Endothelial cell of umbilical vein (primary cell): Measurements from ENCODE around the gene NPIPB6. TPM values are rescaled to one million over a fixed set of nuclear protein-coding genes. Genes with fewer than 3 reads are reported as not detected.

Experiments used
- BruUV-seq: library from RNA; stranded (reverse); fragments of 400-500 nt; replicated peaks from 2 replicates; lab custom pipeline; 2021; lab: Mats Ljungman, UMichigan
- CTCF ChIA-PET: fragments of 300-600, 350-600 bp; sonication (Branson Sonifier 250); formaldehyde crosslinking; loops from one replicate; lab custom pipeline; 2021; ENCODE audit warnings: antibody characterized with exemption, inconsistent platforms; lab: Charles Lee
- POLR2A ChIA-PET: fragments of 300-600, 350-600 bp; sonication (Branson Sonifier 250); formaldehyde crosslinking; loops from one replicate; lab custom pipeline; 2021; ENCODE audit warnings: antibody characterized with exemption, inconsistent platforms; lab: Charles Lee
- DNase-seq: peaks from one replicate; pipeline ENCODE4 v3.0.0-alpha.2; 2011; ENCODE audit warnings: low read depth, low spot score
- FAIRE-seq: peaks from 2 replicates; lab custom pipeline; 2011; peaks lifted over from hg19 to GRCh38; lab: Jason Lieb, UNC
- H2AFZ ChIP-seq: 2 replicates; pipeline ENCODE4 v1.6.0; 2012; ENCODE audit warnings: low read depth, low read length, control low read depth, inconsistent platforms
- H3K27ac ChIP-seq: 2 replicates; pipeline ENCODE4 v1.5.1; 2011; ENCODE audit warnings: low read depth, mild to moderate bottlenecking, control low read depth, low read length, moderate library complexity; ENCODE audit not compliant: insufficient read depth
- H3K27me3 ChIP-seq, 2 experiments: 2 replicates each; pipeline versions ENCODE4 v1.6.0 to v1.6.1; 2011; ENCODE audit warnings: low read length in 2 of 2, mixed read lengths in 1 of 2; ENCODE audit not compliant: control insufficient read depth in 2 of 2, insufficient read depth in 2 of 2
- H3K36me3 ChIP-seq, 2 experiments: 2 replicates in 1 of 2; 3 replicates in 1 of 2; pipeline ENCODE4 v1.5.1; 2011; ENCODE audit warnings: low read length in 2 of 2, mild to moderate bottlenecking in 1 of 2, moderate library complexity in 1 of 2; ENCODE audit not compliant: control insufficient read depth in 2 of 2, insufficient read depth in 2 of 2; ENCODE audit errors: extremely low read depth in 1 of 2
- H3K4me1 ChIP-seq: 3 replicates; pipeline ENCODE4 v1.5.1; 2011; ENCODE audit warnings: mild to moderate bottlenecking, low read length; ENCODE audit not compliant: control insufficient read depth, insufficient read depth; ENCODE audit errors: extremely low read depth
- H3K4me2 ChIP-seq: 2 replicates; pipeline ENCODE4 v1.6.1; 2011; ENCODE audit warnings: low read length, control low read depth, mixed read lengths; ENCODE audit not compliant: insufficient read depth
- H3K4me3 ChIP-seq, 3 experiments: fragments of 200-600 bp in 1 of 3; sonication (generic), shearing (Covaris generic) in 1 of 3; replicated peaks in 1 of 3; 2 replicates each; pipeline ENCODE4 v1.5.1; 2011 to 2016; ENCODE audit warnings: control low read depth in 3 of 3, low read length in 3 of 3, mild to moderate bottlenecking in 2 of 3, inconsistent platforms in 1 of 3, low read depth in 1 of 3, moderate library complexity in 1 of 3; ENCODE audit not compliant: insufficient read depth in 1 of 3
- H3K79me2 ChIP-seq: 2 replicates; pipeline ENCODE4 v1.6.0; 2012; ENCODE audit warnings: low read length, inconsistent platforms; ENCODE audit not compliant: control insufficient read depth, insufficient read depth
- H3K9ac ChIP-seq: replicated peaks from 2 replicates; pipeline ENCODE3; 2011; ENCODE audit warnings: low read length, control low read depth; ENCODE audit not compliant: insufficient read depth; ENCODE audit errors: extremely low read depth
- H3K9me1 ChIP-seq: replicated peaks from 3 replicates; pipeline ENCODE4 v1.6.0; 2011; ENCODE audit warnings: mild to moderate bottlenecking, low read length; ENCODE audit not compliant: control insufficient read depth, insufficient read depth; ENCODE audit errors: extremely low read depth
- H3K9me3 ChIP-seq: replicated peaks from 2 replicates; pipeline ENCODE4 v1.5.1; 2012; ENCODE audit warnings: low read length, inconsistent platforms; ENCODE audit not compliant: control insufficient read depth, insufficient read depth
- H4K20me1 ChIP-seq: replicated peaks from 2 replicates; pipeline ENCODE3; 2011; ENCODE audit warnings: mild to moderate bottlenecking, low read length; ENCODE audit not compliant: control insufficient read depth, insufficient read depth; ENCODE audit errors: extremely low read depth
- EZH2 ChIP-seq: IDR thresholded peaks from 2 replicates; pipeline ENCODE4 v1.6.1; 2012; ENCODE audit warnings: borderline replicate concordance, low read depth, mild to moderate bottlenecking, moderate library complexity, low read length, inconsistent platforms; ENCODE audit not compliant: severe bottlenecking
- FOS ChIP-seq: IDR thresholded peaks from 2 replicates; pipeline ENCODE4 v1.6.1; 2011; ENCODE audit warnings: mild to moderate bottlenecking, low read length, moderate library complexity, borderline replicate concordance; ENCODE audit not compliant: insufficient read depth
- GATA2 ChIP-seq: IDR thresholded peaks from 2 replicates; pipeline ENCODE4 v1.7.0; 2011; ENCODE audit warnings: low read depth, mild to moderate bottlenecking, moderate library complexity, mixed read lengths, low read length; ENCODE audit not compliant: insufficient read length, insufficient read depth
- JUN ChIP-seq: IDR thresholded peaks from 2 replicates; pipeline ENCODE4 v1.6.1; 2011; ENCODE audit warnings: borderline replicate concordance, low read depth; ENCODE audit not compliant: insufficient read length, insufficient read depth
- POLR2A ChIP-seq: IDR thresholded peaks from 2 replicates; pipeline ENCODE4 v1.6.1; 2012; ENCODE audit warnings: low read depth, mild to moderate bottlenecking, control low read depth, low read length
- POLR2AphosphoS5 ChIP-seq: IDR thresholded peaks from 2 replicates; pipeline ENCODE4 v1.6.1; 2012; ENCODE audit warnings: low read depth, mild to moderate bottlenecking, control low read depth, low read length, moderate library complexity; ENCODE audit not compliant: insufficient read depth
- dilution Hi-C: fragments of 300-500 bp; cut with MboI; formaldehyde crosslinking; loops from one replicate; pipeline ENCODE4 v1.15.0; 2019; ENCODE audit warnings: low sequenced_read_pairs; ENCODE audit not compliant: extremely low pct_ligation_motif_present
- intact Hi-C: fragments of 100-400 bp; cut with micrococcal nuclease; formaldehyde crosslinking; loops from one replicate; pipeline ENCODE4 v1.10.0; 2022
- polyA plus RNA-seq, 4 experiments: library from polyadenylated mRNA; depleted of rRNA in 3 of 4; stranded (reverse) in 3 of 4; unstranded in 1 of 4; fragments of >200 nt; gene quantifications; 2 replicates each; pipeline versions ENCODE4 v1.2.1 to v1.2.3, GENCODE V29; 2011 to 2012; ENCODE audit warnings: missing spikeins in 1 of 4
- total RNA-seq: library from RNA; stranded (reverse); gene quantifications from 2 replicates; pipeline ENCODE4 v1.2.3, GENCODE V29; 2021
- TF ChIP-seq, protein P1 (sequence below), 2 donors: IDR thresholded peaks; 1 replicate in 1 of 2; 2 replicates in 1 of 2; pipeline ENCODE4 v1.5.1; 2011; ENCODE audit warnings: low read length in 2 of 2, mild to moderate bottlenecking in 2 of 2, moderate library complexity in 2 of 2, control low read depth in 1 of 2, inconsistent platforms in 1 of 2, low read depth in 1 of 2; ENCODE audit not compliant: insufficient read depth in 1 of 2; ENCODE audit errors: extremely low read depth in 1 of 2
- TF ChIP-seq, protein P2 (sequence below): IDR thresholded peaks from 2 replicates; pipeline ENCODE4 v1.6.1; 2011; ENCODE audit not compliant: insufficient read depth, insufficient read length

The NPIPB6 gene
- total and polyA plus RNA-seq, 2 donors (not counting 3 experiments of a cell fraction or from before 2014, with no cell fraction given): 5.0 TPM; not detected in 1

DNA sequence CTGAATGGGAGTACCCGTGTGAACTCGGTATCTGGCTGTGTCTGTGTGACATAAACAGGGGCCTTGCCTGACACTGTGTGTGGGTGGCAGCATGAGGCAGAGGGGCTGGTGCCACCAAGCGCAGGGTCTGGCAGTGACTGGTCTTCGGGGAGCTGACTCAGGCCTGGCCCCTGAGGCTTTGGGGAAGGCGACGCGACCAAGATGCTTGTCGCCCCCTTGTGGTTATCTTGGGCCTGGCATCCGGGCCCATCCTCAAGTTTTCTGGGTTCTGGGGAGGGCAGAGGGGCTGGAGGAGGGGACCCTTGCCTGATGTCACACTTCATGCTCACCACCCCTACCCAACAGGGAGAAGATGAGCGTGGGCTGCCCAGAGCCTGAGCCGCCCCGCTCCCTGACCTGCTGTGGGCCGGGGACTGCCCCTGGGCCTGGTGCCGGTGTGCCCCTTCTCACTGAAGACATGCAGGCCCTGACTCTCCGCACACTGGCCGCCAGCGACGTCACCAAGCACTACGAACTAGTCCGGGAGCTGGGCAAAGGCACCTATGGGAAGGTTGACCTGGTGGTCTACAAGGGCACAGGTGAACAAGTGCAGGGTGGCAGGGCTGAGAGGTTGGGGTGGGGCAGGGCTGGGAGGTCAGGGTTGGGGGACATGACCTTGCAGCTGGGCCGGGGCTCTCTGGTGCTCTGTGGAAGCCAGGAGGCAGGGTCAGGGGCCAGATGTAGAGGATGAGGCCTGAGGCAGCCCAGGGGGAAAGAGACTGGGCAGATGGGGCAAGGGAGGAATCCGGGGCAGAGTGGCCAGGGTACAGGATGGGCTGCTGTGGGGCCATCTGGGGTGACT, 46.0 kb downstream of the NPIPB6 start:
- no peak overlapping the region for H3K4me2 ChIP-seq
- H3K9me3 ChIP-seq: no peaks in the 10 kb centered on the region
- H3K4me3 ChIP-seq: no peak overlapping the region
- dilution Hi-C loops (no loop called here), intact Hi-C loops (loop anchor here (1.0 kb wide), 1 partner anchor 40 kb away; no protein-coding TSS in a partner anchor)
- TF ChIP-seq FOS: no peak
- no peak for TF ChIP-seq JUN
- TF ChIP-seq GATA2: no peak
- TF ChIP-seq, protein P1, sequence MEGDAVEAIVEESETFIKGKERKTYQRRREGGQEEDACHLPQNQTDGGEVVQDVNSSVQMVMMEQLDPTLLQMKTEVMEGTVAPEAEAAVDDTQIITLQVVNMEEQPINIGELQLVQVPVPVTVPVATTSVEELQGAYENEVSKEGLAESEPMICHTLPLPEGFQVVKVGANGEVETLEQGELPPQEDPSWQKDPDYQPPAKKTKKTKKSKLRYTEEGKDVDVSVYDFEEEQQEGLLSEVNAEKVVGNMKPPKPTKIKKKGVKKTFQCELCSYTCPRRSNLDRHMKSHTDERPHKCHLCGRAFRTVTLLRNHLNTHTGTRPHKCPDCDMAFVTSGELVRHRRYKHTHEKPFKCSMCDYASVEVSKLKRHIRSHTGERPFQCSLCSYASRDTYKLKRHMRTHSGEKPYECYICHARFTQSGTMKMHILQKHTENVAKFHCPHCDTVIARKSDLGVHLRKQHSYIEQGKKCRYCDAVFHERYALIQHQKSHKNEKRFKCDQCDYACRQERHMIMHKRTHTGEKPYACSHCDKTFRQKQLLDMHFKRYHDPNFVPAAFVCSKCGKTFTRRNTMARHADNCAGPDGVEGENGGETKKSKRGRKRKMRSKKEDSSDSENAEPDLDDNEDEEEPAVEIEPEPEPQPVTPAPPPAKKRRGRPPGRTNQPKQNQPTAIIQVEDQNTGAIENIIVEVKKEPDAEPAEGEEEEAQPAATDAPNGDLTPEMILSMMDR (IDR thresholded peaks at IDR 0.05; ENCODE audit: extremely low read depth in 1 of 2, insufficient read depth in 1 of 2, low read depth in 1 of 2, low read length in 2 of 2): peak; percentile 81 to 92
- TF ChIP-seq POLR2AphosphoS5: no peak
- TF ChIP-seq EZH2: no peak
- TF ChIP-seq, protein P2, sequence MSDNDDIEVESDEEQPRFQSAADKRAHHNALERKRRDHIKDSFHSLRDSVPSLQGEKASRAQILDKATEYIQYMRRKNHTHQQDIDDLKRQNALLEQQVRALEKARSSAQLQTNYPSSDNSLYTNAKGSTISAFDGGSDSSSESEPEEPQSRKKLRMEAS: no peak
- TF ChIP-seq POLR2A: no peak
- peak; percentile 44 for DNase-seq
- ChIA-PET POLR2A (no interaction called here), CTCF (interaction anchor here (0.6 to 2.3 kb wide), 13 partner anchors 9 to 286 kb away, joined by 3 to 26 read pairs (median 4); no protein-coding TSS in a partner anchor)
- no peak overlapping the region for H2AFZ ChIP-seq
- BruUV-seq: no TSS peak
- H3K79me2 ChIP-seq: no peaks in the 10 kb centered on the region
- H3K4me1 ChIP-seq: no peaks in the 10 kb centered on the region
- no peak overlapping the region for H3K9ac ChIP-seq
- no peak overlapping the region for H3K27ac ChIP-seq
- FAIRE-seq: peak; percentile 84
- H3K36me3 ChIP-seq: no peaks in the 10 kb centered on the region
- H3K9me1 ChIP-seq: no peaks in the 10 kb centered on the region
- no peaks in the 10 kb centered on the region for H4K20me1 ChIP-seq
- no peaks in the 10 kb centered on the region for H3K27me3 ChIP-seq
